ELR (cell line): ENCODE results near the gene DYNC1H1.
"Not testable (repeated sequence)": the region's sequence is repeated elsewhere in the genome, so short reads cannot be mapped to it uniquely, and the experiment has no call there.

Source experiments
- DNase-seq: peaks from one replicate; pipeline ENCODE4 v3.0.0-alpha.2; 2015; ENCODE audit warnings: low read depth

The DYNC1H1 gene

GRCh38 chr14:102071283-102071998 is 107.1 kb downstream of the DYNC1H1 start:
- DNase-seq = peak; percentile 87

GRCh38 chr14:102074415-102074964 is 110.1 kb downstream of the DYNC1H1 start:
- no peak for DNase-seq

- no peak for DNase-seq
Measured at GRCh38 chr14:102075155-102075554, 110.8 kb downstream of the DYNC1H1 start.

- no peak for DNase-seq
Measured at GRCh38 chr14:102077382-102077709, 113.0 kb downstream of the DYNC1H1 start.

- DNase-seq = not testable (repeated sequence)
Measured at GRCh38 chr14:102078361-102078791, 114.0 kb downstream of the DYNC1H1 start.

GRCh38 chr14:102078831-102079699 is 114.7 kb downstream of the DYNC1H1 start:
- no peak for DNase-seq

GRCh38 chr14:102079700-102079979 is 115.3 kb downstream of the DYNC1H1 start:
- DNase-seq = no peak

GRCh38 chr14:102080183-102081080 is 116.1 kb downstream of the DYNC1H1 start:
- no peak for DNase-seq

- DNase-seq = no peak
Measured at GRCh38 chr14:102081231-102082080, 117.1 kb downstream of the DYNC1H1 start.

GRCh38 chr14:102084522-102084921 is 120.1 kb downstream of the DYNC1H1 start:
- not testable (repeated sequence) for DNase-seq

GRCh38 chr14:102084931-102085330 is 120.6 kb downstream of the DYNC1H1 start:
- DNase-seq = no peak

- no peak for DNase-seq
Measured at GRCh38 chr14:102085488-102085887, 121.1 kb downstream of the DYNC1H1 start.

- peak; percentile 76 for DNase-seq
Measured at GRCh38 chr14:102085948-102086708, 121.8 kb downstream of the DYNC1H1 start.

GRCh38 chr14:102086709-102086971 is 122.3 kb downstream of the DYNC1H1 start:
- DNase-seq = no peak

- DNase-seq = peak; percentile 95
Measured at GRCh38 chr14:102086972-102087761, 122.8 kb downstream of the DYNC1H1 start, which contains the start of gene HSP90AA1. Gene HSP90AA1, minus strand, starts transcription at chr14:102087044. Its CDS starts 666 bp downstream, at chr14:102086378.

- no peak for DNase-seq
Measured at GRCh38 chr14:102087762-102088011, 123.3 kb downstream of the DYNC1H1 start.

GRCh38 chr14:102088012-102088792 is 123.8 kb downstream of the DYNC1H1 start:
- peak; percentile 45 for DNase-seq

- DNase-seq = no peak
Measured at GRCh38 chr14:102089621-102090343, 125.4 kb downstream of the DYNC1H1 start.

- DNase-seq = no peak
Measured at GRCh38 chr14:102090713-102091112, 126.3 kb downstream of the DYNC1H1 start.
